ENCODE data around the gene DNAH5.

Gene DNAH5

GRCh38 chr5:13941468-13941867 lies 3.0 kb downstream of the DNAH5 start:
- no peak for DNase-seq

- DNase-seq, result no peak
Measured at GRCh38 chr5:13939638-13940037, 4.8 kb downstream of the DNAH5 start.

- DNase-seq, result no peak
Measured at GRCh38 chr5:13934921-13935320, 9.6 kb downstream of the DNAH5 start.

GRCh38 chr5:13934125-13934524 lies 10.4 kb downstream of the DNAH5 start:
- DNase-seq, result no peak

- no peak for DNase-seq
Measured at GRCh38 chr5:13932561-13932960, 11.9 kb downstream of the DNAH5 start.

GRCh38 chr5:13932011-13932410 lies 12.5 kb downstream of the DNAH5 start:
- no peak for DNase-seq

GRCh38 chr5:13930541-13931171 lies 13.8 kb downstream of the DNAH5 start:
- no peak for DNase-seq

- DNase-seq, result no peak
Measured at GRCh38 chr5:13926731-13927130, 17.8 kb downstream of the DNAH5 start.

GRCh38 chr5:13921578-13921977 lies 22.9 kb downstream of the DNAH5 start:
- DNase-seq, result no peak

- DNase-seq, result no peak
Measured at GRCh38 chr5:13919786-13920185, 24.7 kb downstream of the DNAH5 start.

GRCh38 chr5:13919087-13919486 lies 25.4 kb downstream of the DNAH5 start:
- DNase-seq, result no peak

GRCh38 chr5:13917061-13917460 lies 27.4 kb downstream of the DNAH5 start:
- no peak for DNase-seq

- no peak for DNase-seq
Measured at GRCh38 chr5:13913962-13914361, 30.5 kb downstream of the DNAH5 start.

- no peak for DNase-seq
Measured at GRCh38 chr5:13910637-13911288, 33.7 kb downstream of the DNAH5 start.

- no peak for DNase-seq
Measured at GRCh38 chr5:13910201-13910600, 34.3 kb downstream of the DNAH5 start.

GRCh38 chr5:13909271-13909670 lies 35.2 kb downstream of the DNAH5 start:
- DNase-seq, result no peak

- no peak for DNase-seq
Measured at GRCh38 chr5:13898569-13898968, 45.9 kb downstream of the DNAH5 start.

GRCh38 chr5:13878357-13878756 lies 66.1 kb downstream of the DNAH5 start:
- no peak for DNase-seq

- peak; percentile 28 for DNase-seq
Measured at GRCh38 chr5:13866792-13867191, 77.7 kb downstream of the DNAH5 start.

- DNase-seq, result no peak
Measured at GRCh38 chr5:13865312-13865711, 79.2 kb downstream of the DNAH5 start.

- no peak for DNase-seq
Measured at GRCh38 chr5:13860146-13860545, 84.3 kb downstream of the DNAH5 start.

GRCh38 chr5:13859270-13860065 lies 85.0 kb downstream of the DNAH5 start:
- DNase-seq, result no peak

- DNase-seq, result no peak
Measured at GRCh38 chr5:13843175-13843846, 101.2 kb downstream of the DNAH5 start.

- DNase-seq, result no peak
Measured at GRCh38 chr5:13833440-13833839, 111.0 kb downstream of the DNAH5 start.

All from NCI-H1048 (cell line).